NB4 (cell line): ENCODE data around the gene TMEM253.

Experiments
- MAX ChIP-seq: IDR thresholded peaks from 2 replicates; pipeline ENCODE4 v1.6.1; 2011; ENCODE audit warnings: low read depth, low read length
- TF ChIP-seq, protein P1 (sequence below): IDR thresholded peaks from one replicate; pipeline ENCODE4 v1.5.1; 2012; ENCODE audit warnings: low read depth, low read length

DNA sequence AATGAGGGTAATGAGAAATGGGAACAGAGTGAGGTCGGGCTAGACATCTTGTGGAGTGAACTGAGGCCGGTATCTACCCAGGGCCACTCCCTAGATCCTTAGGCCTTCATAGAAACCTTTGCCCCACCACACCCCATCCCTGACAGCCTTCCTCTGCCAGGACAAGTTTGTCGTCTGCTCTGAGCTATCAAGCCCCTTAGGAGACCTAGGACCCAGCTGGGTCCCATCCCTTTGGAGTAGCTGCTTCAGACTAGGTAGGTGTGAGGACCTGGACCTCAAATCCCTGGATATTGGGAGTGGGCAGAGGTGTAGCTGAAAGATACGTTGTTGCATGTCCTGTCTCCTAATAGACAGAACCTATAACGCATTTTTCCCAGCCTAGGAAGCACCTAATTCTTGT lies at the start of gene TMEM253:
- TF ChIP-seq MAX = no peak
- TF ChIP-seq, protein P1, sequence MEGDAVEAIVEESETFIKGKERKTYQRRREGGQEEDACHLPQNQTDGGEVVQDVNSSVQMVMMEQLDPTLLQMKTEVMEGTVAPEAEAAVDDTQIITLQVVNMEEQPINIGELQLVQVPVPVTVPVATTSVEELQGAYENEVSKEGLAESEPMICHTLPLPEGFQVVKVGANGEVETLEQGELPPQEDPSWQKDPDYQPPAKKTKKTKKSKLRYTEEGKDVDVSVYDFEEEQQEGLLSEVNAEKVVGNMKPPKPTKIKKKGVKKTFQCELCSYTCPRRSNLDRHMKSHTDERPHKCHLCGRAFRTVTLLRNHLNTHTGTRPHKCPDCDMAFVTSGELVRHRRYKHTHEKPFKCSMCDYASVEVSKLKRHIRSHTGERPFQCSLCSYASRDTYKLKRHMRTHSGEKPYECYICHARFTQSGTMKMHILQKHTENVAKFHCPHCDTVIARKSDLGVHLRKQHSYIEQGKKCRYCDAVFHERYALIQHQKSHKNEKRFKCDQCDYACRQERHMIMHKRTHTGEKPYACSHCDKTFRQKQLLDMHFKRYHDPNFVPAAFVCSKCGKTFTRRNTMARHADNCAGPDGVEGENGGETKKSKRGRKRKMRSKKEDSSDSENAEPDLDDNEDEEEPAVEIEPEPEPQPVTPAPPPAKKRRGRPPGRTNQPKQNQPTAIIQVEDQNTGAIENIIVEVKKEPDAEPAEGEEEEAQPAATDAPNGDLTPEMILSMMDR = no peak
